GM21529 (cell line): ENCODE results near the gene C3orf22.

Source experiments
- ATAC-seq: cut with Tn5 transposase; IDR thresholded peaks from one replicate; pipeline ENCODE4 v1.9.1; 2021; ENCODE audit not compliant: unreplicated experiment

The C3orf22 gene

DNA sequence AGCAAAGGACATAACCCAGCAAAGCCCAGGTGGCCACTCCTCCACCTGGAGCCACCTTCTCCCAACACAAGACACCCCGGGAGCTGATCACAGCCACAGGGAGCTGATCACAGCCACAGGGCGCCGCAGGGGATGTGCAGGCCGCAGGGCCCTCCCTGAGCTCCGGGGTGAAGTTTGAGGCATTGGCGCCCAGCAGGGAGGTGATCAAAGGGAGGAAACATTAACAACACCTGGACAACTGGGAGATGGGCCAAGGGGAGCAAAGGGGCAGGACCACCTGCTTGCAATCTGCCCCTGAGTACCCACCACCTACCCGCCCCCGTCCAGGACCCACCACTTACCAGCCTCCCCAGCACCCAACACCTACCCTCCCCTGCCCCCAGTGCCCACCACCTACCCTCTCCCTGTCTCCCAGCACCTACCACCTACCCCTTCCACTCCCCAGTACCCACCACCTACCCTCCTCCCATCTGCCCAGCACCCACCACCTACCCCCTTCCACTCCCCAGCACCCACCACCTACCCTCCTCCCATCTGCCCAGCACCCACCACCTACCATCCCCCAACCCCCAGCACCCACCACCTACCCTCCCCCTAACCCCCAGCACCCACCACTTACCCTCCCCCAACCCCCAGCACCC is 43.5 kb downstream of the C3orf22 start:
- no peak for ATAC-seq

DNA sequence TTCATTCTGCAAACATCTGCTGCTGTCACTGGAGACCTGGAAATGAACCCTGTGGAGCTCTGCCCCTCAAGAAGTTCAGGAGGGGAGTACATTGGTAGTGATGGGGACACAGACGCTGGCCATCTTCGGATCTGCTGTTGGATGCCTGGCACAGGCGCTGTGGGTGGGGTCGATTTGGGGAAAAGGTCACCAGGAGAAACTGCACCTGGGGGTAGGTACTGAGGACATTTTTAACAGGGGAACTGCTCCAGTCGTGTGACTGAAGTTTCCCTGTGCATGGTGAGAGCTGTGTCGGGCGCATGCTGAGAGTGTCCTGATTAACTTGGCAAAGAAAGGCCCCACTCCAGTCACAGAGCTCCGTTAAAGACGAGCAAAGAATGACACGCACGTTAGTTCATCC is 44.6 kb downstream of the C3orf22 start:
- no peak for ATAC-seq

DNA sequence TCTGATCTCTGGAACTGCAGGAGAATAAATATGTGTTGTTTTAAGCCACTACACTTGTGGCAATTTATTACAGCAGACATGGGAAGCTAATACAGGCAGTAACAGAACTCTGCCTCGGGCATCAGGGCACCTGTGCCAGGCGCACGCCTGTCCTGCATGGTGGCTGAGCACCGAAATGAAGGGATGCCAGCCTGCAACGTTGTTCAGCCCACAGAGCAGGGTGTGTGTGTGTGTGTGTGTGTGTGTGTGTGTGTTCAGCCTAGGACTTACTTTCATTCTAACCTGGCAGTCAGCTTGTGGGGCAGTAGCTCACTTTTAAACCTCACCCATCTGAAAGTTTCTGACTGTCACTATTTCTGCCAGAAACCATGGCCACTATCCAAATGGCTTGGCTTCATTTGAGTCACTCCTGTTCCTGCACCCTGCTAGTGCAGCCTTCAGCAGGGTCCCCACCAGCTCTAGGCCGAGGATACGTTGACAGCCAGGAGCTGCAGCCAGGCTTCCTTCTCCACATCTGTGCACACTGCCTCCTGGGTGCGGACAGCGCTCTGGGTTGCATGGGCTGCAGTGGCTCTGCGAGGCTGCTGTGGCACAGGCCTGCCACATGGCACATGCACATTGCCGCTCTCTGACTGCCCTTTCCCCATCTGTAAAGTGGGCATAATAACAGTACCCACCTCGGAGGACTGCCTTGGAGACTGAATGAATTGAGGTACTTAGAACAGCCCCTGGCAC is 45.6 kb downstream of the C3orf22 start:
- ATAC-seq: no peak

DNA sequence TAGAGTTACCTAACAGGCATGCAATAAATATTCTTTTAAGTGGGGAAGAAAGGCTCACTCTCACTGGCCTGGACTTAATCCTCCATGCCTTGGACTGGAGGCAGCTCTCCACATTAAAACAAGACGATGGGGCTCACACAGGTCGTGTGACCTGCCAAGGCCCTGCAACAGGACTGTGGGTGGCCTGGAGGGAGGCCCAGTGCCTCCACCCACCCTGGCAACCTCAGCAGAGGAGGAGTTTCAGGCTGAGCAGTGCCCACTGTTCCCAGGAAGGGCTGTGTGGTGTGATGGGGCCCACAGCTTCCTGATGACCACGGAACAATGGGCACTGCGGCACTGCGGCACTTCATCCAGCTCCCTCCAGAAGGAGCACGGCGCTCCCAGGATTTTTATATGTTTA is 46.7 kb downstream of the C3orf22 start:
- ATAC-seq: no peak

DNA sequence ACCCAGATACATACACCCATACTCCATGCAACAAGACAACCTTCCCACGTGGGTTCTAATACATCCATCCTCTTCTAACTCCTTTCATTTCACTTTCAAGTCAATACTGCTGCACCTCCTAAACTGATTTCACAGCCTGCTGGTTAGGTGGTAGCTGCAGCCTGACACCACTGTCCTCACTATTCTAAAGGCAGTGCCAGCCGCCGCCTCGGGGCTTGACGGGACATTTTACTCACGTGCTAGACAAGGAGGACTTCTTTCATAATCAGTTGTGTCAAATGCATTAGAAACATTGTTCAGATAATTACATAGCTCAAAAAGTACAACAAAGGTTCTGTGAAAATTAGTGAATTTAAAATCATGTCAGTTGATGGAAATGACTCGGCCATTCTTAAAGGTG is 47.4 kb downstream of the C3orf22 start:
- ATAC-seq: no peak

DNA sequence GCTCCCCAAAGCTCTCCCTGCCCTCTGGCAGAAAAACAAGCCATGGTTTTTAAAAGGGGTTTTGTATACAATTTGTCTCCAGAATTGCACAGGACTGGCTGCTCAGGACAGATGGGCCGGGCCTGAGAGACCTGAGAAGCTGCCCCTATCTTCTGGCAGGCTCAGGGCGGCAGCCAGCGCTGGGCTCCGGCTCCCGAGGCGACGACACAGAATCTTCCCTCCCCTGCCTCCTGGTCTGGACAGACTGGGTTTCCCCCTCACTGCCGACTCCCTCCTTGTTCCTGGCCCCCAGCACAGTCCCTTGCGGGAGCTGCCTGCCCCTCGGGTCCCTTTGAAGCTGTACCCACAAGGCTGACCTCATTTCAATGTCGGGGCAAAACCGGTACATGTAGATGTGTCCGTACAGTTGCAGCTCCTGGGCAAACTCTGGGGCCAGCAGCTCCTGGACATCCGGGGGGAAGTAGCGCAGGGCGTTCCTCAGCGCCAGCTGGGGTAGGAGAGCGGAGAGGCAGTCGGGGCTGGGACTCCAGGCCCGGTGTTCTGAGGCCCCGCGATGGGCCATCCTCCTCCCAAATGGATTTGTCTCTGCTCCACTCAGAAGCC is 48.3 kb downstream of the C3orf22 start:
- no peak for ATAC-seq

DNA sequence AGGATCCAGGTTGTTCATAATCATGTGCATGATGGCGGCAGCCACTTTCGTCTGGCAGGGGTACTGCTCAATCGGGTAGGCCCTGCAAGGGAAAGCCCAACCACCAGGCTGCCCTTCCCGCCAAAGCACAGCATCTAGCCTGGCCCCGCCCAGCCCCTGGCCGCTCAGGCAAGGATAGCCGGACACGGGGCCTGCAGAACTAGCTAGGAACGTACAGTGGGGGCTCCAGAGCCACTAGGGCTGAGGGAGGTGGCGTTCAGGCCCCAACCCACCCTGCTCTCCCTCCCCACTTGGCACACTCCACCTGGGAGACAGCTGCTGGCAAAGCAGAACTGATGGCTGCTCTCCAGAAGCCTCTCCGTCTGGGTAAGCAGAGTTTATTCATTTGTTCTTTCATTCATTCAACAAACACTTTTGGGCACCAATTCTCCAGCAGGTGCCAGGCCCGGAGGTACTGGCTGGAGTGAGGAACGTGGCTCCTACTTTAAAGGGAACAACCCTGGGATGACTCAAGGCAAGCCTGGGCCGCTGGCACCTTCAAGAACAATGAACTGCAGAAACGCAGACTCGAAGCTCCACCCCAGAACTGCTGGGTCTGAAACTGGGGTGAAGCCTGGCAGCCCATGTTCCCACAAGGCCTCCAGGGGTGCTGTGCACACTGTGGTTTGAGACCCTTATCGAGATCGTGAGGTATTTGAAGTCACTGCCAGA is 49.0 kb downstream of the C3orf22 start:
- no peak for ATAC-seq

DNA sequence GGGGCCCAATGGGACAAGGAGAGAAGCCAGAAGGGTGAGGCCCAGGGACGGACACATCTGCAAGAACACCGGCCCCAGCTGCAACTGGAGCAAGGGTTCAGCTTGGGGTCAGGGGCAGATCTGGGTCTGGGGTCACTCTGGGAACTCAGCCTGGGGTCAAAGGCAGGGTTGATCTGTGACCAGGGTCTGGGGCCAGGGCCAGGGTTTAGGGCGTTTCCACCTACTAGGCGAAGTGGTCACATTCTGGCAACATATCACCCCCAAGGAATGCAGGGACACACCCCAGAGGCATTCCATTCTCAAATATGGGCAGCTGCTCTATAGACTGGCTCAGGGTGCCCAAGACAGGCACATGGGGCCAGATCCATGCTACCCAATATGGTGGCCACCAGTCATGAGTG is 50.2 kb downstream of the C3orf22 start:
- no peak for ATAC-seq

DNA sequence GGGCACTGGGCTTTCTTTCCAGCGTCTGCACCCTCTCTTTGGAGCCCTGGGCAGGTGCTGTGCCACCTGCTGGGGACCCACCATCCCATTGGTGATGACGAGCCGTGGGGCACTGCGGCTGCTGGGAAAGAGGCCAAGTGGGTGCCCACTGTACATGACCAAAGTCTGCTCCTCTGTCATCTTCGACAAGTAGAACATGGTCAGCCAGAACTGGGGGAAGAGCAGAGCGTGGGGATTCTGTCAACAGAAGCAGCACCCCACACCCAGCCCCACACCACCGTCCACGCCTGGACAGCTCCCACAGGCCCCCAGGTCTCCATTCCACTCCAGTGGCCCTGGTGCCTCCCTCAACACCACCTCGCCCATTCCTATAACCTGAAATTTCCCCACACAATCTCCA is 50.8 kb downstream of the C3orf22 start:
- no peak for ATAC-seq

DNA sequence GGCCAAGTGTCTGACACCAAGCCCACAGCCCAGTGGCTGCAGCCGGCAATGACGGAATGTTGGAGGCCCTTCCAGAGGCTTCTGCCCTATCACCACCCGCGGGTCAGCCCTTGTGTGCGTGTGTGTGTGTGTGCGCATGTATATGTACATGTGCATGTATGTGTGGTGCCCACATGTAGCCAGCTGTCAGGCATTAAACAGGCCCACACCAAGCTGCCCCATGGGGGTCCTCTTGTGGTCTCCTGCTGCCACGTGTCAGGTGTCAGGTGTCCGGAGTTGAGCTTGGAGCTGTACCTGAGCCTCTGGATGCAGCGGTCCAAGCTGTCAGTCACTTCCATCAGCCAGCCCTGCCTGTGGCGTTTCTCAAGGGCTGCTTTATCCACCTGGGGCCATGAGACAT is 55.0 kb downstream of the C3orf22 start:
- ATAC-seq: no peak

DNA sequence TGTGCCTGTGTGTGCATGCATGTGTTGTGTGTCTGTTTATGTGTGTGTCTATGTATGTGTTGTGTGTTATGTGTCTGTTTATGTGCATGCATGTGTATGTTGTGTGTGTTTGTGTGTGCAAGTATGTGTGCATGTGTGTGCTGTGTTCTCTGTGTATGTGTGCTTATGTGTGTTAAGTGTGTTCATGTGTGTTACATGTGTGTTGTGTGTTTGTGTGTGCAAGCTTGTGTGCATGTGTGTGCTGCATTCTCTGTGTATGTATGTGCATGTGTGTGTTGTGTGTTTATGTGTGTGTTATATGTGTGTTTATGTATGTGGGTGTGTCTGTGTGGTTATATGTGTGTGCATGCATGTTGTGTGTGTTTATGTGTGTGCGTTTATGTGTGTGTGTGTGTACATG is 56.1 kb downstream of the C3orf22 start:
- no peak for ATAC-seq

DNA sequence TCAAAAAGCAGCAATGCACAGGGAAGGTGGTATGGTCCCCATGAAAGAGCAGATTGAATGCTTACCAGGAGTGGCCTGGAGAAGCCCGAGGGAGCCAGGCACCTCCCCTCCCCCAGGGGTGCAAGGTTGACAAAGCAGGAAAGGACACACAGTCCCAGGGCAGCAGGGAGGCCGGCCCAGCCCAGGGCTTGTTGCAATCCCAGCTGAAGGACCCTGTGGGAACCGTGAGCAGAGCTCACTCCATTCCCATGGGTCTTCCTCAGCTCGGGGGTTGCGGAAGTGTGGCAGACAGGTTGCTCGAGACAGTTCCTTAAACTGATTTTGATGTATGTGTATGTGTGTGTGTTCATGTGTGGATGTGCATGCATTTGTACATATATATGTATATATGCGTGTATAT is 57.0 kb downstream of the C3orf22 start:
- ATAC-seq: no peak

DNA sequence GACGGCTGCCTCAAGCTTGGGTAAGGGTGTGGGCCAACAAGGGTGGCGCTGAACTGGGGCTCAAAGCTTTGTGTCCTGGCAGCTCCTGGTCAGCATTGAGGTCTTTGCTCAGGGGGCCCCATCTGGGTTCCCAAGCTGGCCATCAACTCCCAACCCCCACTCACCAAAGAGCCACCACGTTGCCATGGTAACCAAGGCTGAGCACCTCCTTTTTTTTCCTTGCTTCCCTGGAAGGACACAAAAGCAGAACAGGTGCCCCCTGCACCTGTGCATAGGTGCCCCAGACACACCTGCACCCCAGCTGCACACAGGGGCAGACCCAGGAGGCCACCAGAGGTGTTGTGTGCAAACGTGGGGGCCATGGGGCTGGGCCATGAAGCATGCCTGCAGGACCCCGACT is 57.7 kb downstream of the C3orf22 start:
- no peak for ATAC-seq

DNA sequence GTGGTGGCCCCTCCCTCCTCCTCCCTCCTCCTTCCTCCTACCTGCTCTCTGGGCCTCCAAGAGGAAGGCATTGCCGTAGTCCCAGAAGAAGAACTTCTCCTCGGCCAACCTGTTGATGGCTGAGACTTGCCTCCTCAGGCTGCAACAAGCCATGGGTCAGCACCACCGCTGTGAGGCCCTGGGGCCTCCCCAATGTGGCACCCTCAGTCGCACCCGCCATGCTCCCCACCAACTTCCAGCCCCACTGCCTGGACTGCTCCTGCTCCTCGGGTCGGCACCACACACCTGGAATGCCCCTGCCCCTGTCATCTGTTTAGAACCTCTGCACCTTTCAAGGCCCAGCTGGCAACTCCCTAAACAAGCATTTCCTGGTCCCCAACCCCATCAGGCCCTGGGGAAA is 58.7 kb downstream of the C3orf22 start:
- ATAC-seq: no peak
